AML-193 (cell line): Measurements from ENCODE around the gene INHBA.

Source experiments
- DNase-seq, 2 experiments: peaks; one replicate each; lab custom pipeline; 2025; lab: John Stamatoyannopoulos, UW

Gene INHBA

GRCh38 chr7:41702635-41703371 is at the start of gene INHBA:
Gene INHBA, minus strand, starts transcription at chr7:41703090. Its CDS starts 2,716 bp downstream, at chr7:41700374.
- no peak for DNase-seq

GRCh38 chr7:41752615-41753014 is 49.7 kb upstream of the INHBA start:
- DNase-seq, result no peak

- DNase-seq, result no peak
These were observed 48.0 kb upstream of the INHBA start for GRCh38 chr7:41750661-41751540.

- no peak for DNase-seq
These were observed 45.1 kb upstream of the INHBA start for GRCh38 chr7:41747961-41748360.

GRCh38 chr7:41745451-41745850 is 42.6 kb upstream of the INHBA start:
- no peak for DNase-seq

- no peak for DNase-seq
These were observed 41.3 kb upstream of the INHBA start for GRCh38 chr7:41744161-41744560.

GRCh38 chr7:41742401-41743020 is 39.6 kb upstream of the INHBA start:
- no peak for DNase-seq

- no peak for DNase-seq
These were observed 35.9 kb upstream of the INHBA start for GRCh38 chr7:41738806-41739205.

GRCh38 chr7:41738336-41738735 is 35.4 kb upstream of the INHBA start:
- no peak for DNase-seq

GRCh38 chr7:41735206-41735605 is 32.3 kb upstream of the INHBA start:
- DNase-seq, result no peak

GRCh38 chr7:41732843-41733306 is 30.0 kb upstream of the INHBA start:
- DNase-seq, result no peak

- DNase-seq, result no peak
These were observed 29.5 kb upstream of the INHBA start for GRCh38 chr7:41732436-41732785.

- DNase-seq, result peak in 1 of 2 experiments; percentile 19
These were observed 28.9 kb upstream of the INHBA start for GRCh38 chr7:41731493-41732435.

- DNase-seq, result no peak
These were observed 27.8 kb upstream of the INHBA start for GRCh38 chr7:41730668-41731067.

GRCh38 chr7:41730161-41730560 is 27.3 kb upstream of the INHBA start:
- no peak for DNase-seq

GRCh38 chr7:41729059-41729458 is 26.2 kb upstream of the INHBA start:
- no peak for DNase-seq

- no peak for DNase-seq
These were observed 22.1 kb upstream of the INHBA start for GRCh38 chr7:41725013-41725412.

GRCh38 chr7:41720886-41721285 is 18.0 kb upstream of the INHBA start:
- no peak for DNase-seq

- no peak for DNase-seq
These were observed 17.2 kb upstream of the INHBA start for GRCh38 chr7:41720046-41720445.

GRCh38 chr7:41716691-41717090 is 13.8 kb upstream of the INHBA start:
- DNase-seq, result no peak

GRCh38 chr7:41715000-41715399 is 12.1 kb upstream of the INHBA start:
- DNase-seq, result no peak
